Fibroblast of lung (primary cell): ENCODE measurements around the gene C14orf119.
A peak's percentile ranks its signal among the peaks of the same experiment; 100 is the strongest.

Source experiments
- EZH2 ChIP-seq: IDR thresholded peaks from 2 replicates; pipeline ENCODE4 v1.5.1; 2012; ENCODE audit warnings: low read length, control low read depth, mild to moderate bottlenecking; ENCODE audit errors: missing control alignments
- TF ChIP-seq, protein P1 (sequence below), 2 donors: IDR thresholded peaks in 1 of 2; conservative IDR thresholded peaks in 1 of 2; 1 replicate in 1 of 2; 2 replicates in 1 of 2; pipeline ENCODE4 v1.5.1; 2011 to 2012; ENCODE audit warnings: low read length in 2 of 2, control low read depth in 1 of 2, inconsistent platforms in 1 of 2, low read depth in 1 of 2, mild to moderate bottlenecking in 1 of 2

DNA sequence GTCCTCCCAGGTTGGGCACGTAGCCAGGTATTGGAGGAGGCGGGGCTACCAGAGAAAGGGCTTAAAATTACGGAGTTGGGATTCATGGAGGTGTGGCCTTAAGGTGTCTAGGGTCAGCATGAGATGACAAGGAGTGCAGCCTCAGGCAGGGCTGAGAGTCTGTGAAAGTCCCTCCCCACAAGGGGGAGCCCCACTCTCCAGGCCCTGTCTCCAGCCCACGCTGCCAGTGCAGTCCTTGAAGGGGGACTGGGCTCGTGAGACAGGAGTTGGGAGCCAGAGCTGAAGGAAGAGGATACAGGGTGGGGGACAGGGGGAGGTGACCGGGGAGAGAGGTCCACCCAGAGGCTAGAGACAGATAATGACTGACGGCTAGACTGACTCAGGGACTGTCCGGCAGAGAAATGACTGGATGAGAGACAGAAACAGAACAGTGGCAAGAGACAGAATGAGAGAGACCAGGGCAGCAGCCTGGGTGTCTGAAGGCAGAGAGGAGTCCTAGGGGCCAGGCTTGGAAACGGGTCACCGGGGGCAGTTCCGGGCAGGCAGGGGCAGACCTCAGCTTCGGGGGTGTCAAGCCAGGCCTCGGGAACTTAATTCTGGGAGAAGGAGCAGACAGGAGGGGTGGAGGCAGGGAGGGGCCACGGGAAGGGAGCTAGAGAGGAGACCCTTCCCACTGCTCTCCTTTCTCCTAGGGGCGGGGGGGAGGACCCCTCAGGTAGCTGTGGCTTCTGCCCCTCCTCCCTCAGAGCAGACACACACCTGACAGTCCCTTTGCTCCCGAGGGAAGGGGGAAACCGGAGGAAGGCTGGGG is 39.0 kb upstream of the C14orf119 start:
- TF ChIP-seq, protein P1, sequence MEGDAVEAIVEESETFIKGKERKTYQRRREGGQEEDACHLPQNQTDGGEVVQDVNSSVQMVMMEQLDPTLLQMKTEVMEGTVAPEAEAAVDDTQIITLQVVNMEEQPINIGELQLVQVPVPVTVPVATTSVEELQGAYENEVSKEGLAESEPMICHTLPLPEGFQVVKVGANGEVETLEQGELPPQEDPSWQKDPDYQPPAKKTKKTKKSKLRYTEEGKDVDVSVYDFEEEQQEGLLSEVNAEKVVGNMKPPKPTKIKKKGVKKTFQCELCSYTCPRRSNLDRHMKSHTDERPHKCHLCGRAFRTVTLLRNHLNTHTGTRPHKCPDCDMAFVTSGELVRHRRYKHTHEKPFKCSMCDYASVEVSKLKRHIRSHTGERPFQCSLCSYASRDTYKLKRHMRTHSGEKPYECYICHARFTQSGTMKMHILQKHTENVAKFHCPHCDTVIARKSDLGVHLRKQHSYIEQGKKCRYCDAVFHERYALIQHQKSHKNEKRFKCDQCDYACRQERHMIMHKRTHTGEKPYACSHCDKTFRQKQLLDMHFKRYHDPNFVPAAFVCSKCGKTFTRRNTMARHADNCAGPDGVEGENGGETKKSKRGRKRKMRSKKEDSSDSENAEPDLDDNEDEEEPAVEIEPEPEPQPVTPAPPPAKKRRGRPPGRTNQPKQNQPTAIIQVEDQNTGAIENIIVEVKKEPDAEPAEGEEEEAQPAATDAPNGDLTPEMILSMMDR (conservative IDR thresholded peaks at IDR 0.05 in 1 of 2, IDR thresholded peaks at IDR 0.05 in 1 of 2; ENCODE audit: low read depth in 1 of 2, low read length in 2 of 2): peak; percentile 74 to 83
- no peak for TF ChIP-seq EZH2
